CD4-positive, alpha-beta T cell treated with Interleukin-12 subunit alpha and Interleukin-12 subunit beta, for 1 hour (primary cell): ENCODE data around the gene ESAM.

Experiments used
- DNase-seq: peaks from one replicate; pipeline ENCODE4 v3.0.0-alpha.2; 2020

ESAM gene

GRCh38 chr11:124727474-124727873 lies 34.6 kb downstream of the ESAM start:
- no peak for DNase-seq

GRCh38 chr11:124725719-124726105 lies 36.4 kb downstream of the ESAM start:
- no peak for DNase-seq

- DNase-seq: no peak
Observed at GRCh38 chr11:124724979-124725718, 36.9 kb downstream of the ESAM start.

- no peak for DNase-seq
Observed at GRCh38 chr11:124722176-124722575, 39.9 kb downstream of the ESAM start.

- DNase-seq: no peak
Observed at GRCh38 chr11:124719534-124719933, 42.6 kb downstream of the ESAM start.

GRCh38 chr11:124718801-124719200 lies 43.3 kb downstream of the ESAM start:
- DNase-seq: no peak

GRCh38 chr11:124717786-124718651 lies 44.1 kb downstream of the ESAM start:
- peak; percentile 37 for DNase-seq

- no peak for DNase-seq
Observed at GRCh38 chr11:124717421-124717785, 44.7 kb downstream of the ESAM start.

GRCh38 chr11:124716591-124716990 lies 45.5 kb downstream of the ESAM start:
- no peak for DNase-seq

GRCh38 chr11:124712392-124712791 lies 49.7 kb downstream of the ESAM start:
- no peak for DNase-seq

GRCh38 chr11:124707829-124708228 lies 54.3 kb downstream of the ESAM start:
- DNase-seq: no peak
